Colonic mucosa (tissue), 4 donors: ENCODE results near the gene YIF1A. TPM values are rescaled to one million over a fixed set of nuclear protein-coding genes. Genes with fewer than 3 reads are reported as not detected.
A peak's percentile ranks its signal among the peaks of the same experiment; 100 is the strongest.

ENCODE experiments used
- DNase-seq: peaks from one replicate; pipeline ENCODE4 v3.0.0-alpha.2; 2020
- H3K27ac ChIP-seq: fragments of 200-600 bp; one replicate; pipeline ENCODE4 v1.8.0; 2021
- H3K27me3 ChIP-seq: fragments of 200-600 bp; one replicate; pipeline ENCODE4 v1.8.0; 2021
- H3K36me3 ChIP-seq: fragments of 200-600 bp; one replicate; pipeline ENCODE4 v1.8.0; 2021
- H3K4me1 ChIP-seq: fragments of 200-600 bp; one replicate; pipeline ENCODE4 v1.8.0; 2021; ENCODE audit warnings: mild to moderate bottlenecking
- H3K4me3 ChIP-seq: fragments of 200-600 bp; one replicate; pipeline ENCODE4 v1.8.0; 2021
- H3K9ac ChIP-seq, 2 donors: one replicate each; pipeline ENCODE4 v1.7.0; 2013; ENCODE audit warnings: control low read depth in 2 of 2, low read depth in 2 of 2, low read length in 2 of 2
- H3K9me3 ChIP-seq: fragments of 200-600 bp; one replicate; pipeline ENCODE4 v1.8.0; 2021
- intact Hi-C: fragments of 100-400 bp; cut with DNase I; formaldehyde crosslinking; loops from one replicate; pipeline ENCODE4 v1.14.1; 2022
- total RNA-seq, 2 donors: library from RNA; stranded (reverse); fragmentation: NEBNext Ultra II Directional in 1 of 2; extraction: Animal tissue kit (Norgen Biotek cat#: 25700) in 1 of 2; gene quantifications; one replicate each; pipeline ENCODE4 v1.2.1, GENCODE V29; 2021
- TF ChIP-seq, protein P1 (sequence below): fragments of 200-600 bp; IDR thresholded peaks from one replicate; pipeline ENCODE4 v1.8.0; 2022; ENCODE audit warnings: antibody characterized with exemption, mild to moderate bottlenecking
- donor health status: healthy.
- donor health status: DM: no; HTN: no; CAD: no.
- donor health status: DM: no; HTN: no; CAD: no.

The YIF1A gene
- total RNA-seq, 2 donors from 2014 or later, result 87.4 to 159 TPM

DNA sequence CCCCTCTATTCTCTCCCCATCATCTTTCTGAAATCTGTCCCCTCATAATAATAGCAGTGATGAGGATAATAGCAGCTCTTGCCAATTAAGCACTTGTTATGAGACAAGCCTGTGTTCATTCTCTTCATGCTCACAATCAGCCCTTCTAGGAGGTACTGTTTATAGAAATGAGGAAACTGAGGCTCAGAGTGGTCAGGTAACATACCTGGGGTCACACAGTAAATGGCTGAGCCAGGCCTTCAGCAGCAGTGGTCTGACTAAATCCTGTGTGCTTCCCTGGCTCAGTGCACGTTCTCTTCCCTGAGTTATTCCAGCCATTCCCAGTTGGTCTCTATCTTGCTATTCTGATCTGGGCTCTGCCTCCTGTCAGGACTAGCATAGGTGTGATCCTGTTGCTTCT lies 14.7 kb downstream of the YIF1A start:
- H3K4me1 ChIP-seq, result no peaks in the 10 kb centered on the region
- H3K4me3 ChIP-seq, result no peak overlapping the region
- DNase-seq, result no peak
- no peaks in the 10 kb centered on the region for H3K9me3 ChIP-seq
- H3K27me3 ChIP-seq, result no peaks in the 10 kb centered on the region
- intact Hi-C loops, result no loop called here
- peaks cover 13% of the 10 kb centered on the region for H3K36me3 ChIP-seq
- H3K9ac ChIP-seq, result no peak overlapping the region
- TF ChIP-seq, protein P1, sequence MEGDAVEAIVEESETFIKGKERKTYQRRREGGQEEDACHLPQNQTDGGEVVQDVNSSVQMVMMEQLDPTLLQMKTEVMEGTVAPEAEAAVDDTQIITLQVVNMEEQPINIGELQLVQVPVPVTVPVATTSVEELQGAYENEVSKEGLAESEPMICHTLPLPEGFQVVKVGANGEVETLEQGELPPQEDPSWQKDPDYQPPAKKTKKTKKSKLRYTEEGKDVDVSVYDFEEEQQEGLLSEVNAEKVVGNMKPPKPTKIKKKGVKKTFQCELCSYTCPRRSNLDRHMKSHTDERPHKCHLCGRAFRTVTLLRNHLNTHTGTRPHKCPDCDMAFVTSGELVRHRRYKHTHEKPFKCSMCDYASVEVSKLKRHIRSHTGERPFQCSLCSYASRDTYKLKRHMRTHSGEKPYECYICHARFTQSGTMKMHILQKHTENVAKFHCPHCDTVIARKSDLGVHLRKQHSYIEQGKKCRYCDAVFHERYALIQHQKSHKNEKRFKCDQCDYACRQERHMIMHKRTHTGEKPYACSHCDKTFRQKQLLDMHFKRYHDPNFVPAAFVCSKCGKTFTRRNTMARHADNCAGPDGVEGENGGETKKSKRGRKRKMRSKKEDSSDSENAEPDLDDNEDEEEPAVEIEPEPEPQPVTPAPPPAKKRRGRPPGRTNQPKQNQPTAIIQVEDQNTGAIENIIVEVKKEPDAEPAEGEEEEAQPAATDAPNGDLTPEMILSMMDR, result no peak
- no peak overlapping the region for H3K27ac ChIP-seq

DNA sequence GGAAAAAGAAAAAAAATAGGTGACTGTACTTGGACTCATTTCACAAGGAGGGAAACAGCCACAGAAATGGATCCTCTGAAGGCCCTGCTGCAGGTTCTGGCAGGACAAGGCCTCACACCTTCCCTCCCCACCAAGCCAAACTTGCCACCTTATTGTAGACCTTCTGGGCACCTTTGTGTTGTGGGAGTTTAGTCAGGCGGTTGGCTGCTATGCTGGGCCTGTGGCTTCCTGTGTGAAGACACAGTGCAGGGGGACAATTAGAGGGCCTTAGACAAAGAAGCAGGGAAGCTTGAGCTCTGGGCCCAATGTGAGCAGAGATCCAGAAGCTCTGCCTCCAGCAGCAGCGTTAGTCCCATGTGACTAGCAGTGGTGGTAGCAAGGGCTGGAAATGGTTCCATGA lies 16.3 kb downstream of the YIF1A start:
- no peak overlapping the region for H3K9ac ChIP-seq
- TF ChIP-seq, protein P1, result no peak
- H3K27ac ChIP-seq, result no peak overlapping the region
- DNase-seq, result no peak
- peaks cover 13% of the 10 kb centered on the region for H3K36me3 ChIP-seq
- H3K27me3 ChIP-seq, result no peaks in the 10 kb centered on the region
- H3K4me3 ChIP-seq, result no peak overlapping the region
- intact Hi-C loops, result no loop called here
- H3K4me1 ChIP-seq, result no peaks in the 10 kb centered on the region
- no peaks in the 10 kb centered on the region for H3K9me3 ChIP-seq

DNA sequence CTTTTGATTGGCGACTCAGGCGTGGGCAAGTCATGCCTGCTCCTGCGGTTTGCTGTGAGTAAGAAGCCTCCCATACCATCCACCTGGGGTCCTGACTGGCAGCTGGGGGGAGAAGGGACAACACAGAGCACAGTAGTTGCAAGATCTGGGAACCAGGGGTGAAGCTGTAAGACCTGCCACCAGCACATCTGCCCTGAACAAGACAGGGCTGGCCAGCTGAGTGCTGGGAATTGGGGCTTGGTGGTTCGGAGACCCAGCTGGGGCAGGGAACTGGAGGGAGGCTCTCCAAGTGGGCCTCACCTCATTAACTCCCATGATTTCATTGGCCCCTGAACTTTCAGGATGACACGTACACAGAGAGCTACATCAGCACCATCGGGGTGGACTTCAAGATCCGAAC lies 17.1 kb downstream of the YIF1A start:
- TF ChIP-seq, protein P1, result no peak
- Histone ChIP-seq H3K9me3 (no peaks in the 10 kb centered on the region), H3K4me3 (no peak overlapping the region), H3K4me1 (peaks cover 4% of the 10 kb centered on the region), H3K9ac (no peak overlapping the region), H3K27ac (no peak overlapping the region), H3K27me3 (no peaks in the 10 kb centered on the region), H3K36me3 (peaks cover 13% of the 10 kb centered on the region)
- intact Hi-C loops, result no loop called here
- DNase-seq, result no peak

DNA sequence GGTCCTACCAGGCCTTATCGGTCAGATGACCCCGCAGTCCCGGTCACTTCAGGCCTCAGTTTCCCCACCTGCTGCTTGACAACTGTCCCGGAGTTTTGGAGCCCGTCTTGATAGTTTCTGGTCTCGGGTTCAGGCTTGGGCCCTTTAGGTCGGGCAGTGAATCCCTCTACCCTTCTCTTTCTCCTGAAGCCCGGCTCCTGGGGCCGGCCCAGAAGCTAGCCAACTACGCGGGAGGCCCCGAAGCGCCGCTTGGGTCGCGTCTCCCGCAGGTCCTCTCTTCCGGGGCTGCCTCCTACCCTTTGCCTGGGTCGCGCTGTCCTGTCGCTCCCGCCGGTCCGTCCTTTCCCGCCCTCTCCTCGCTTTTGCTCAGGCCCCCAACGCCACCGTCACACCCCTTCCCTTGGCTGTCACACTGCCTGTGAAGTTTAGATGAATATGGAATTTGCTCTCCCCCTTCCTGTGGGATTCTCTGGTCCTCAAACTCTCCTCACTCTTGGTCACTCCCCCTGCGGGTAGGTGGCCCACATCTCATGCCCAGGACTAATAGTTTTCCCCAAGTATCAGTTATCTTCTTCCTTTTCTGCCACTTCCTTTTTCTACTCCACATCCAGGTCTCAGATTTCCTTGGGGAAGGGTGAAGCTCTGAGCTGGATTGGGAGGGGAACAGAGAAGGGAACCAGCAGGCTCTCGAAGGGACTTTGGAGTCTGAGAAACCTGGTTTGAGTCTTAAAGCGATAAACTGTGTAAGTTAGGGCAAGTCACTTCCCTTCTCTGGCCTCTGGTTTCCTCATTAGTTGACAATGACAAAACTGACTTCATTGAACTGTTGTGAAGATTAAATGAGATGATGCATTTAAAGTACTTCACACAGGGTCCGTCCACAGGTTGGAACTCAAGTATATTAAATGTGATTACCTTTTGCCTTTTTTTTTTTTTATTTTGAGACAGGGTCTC lies 19.7 kb downstream of the YIF1A start:
- intact Hi-C loops, result no loop called here
- Histone ChIP-seq H3K27ac (peak overlapping the region; percentile 93), H3K27me3 (no peaks in the 10 kb centered on the region), H3K36me3 (peaks cover 12% of the 10 kb centered on the region), H3K9ac (peak overlapping the region; percentile 75 to 95), H3K9me3 (no peaks in the 10 kb centered on the region), H3K4me3 (peak overlapping the region; percentile 68), H3K4me1 (peaks cover 10% of the 10 kb centered on the region)
- TF ChIP-seq, protein P1, result peak; percentile 11
- no peak for DNase-seq

DNA sequence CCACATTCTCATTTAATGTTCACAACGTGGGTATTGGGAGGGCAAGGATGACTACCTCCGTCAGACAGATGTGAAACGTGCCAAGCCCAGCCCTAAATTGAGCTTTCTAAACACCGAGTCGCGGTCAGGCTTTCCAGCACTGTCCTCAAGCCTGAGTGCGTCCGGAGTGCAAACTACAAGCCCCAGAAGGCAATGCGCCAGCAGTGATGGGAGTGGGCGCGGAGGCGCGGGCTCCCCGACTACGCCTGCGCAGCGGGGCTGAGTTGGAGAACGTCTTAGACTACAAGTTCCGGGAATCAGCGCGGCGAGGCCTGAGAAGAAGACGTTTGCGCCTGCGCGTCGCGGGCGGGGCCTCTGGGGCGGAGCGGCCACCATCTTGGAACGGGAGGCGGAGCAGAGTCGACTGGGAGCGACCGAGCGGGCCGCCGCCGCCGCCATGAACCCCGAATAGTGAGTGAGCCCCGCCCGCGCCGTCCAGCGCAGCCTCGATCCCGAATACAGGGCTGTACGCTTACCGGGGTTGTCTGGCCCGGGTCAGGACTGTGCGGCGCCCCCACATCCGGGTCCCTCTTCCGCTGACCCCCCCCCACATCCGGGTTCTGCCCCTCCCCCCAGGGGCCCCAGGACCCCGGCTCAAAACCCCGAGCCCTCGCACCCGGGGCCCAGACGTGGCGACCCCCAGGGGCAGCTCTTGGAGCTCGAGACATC lies 20.5 kb downstream of the YIF1A start, which contains the start of gene RAB1B:
RAB1B (plus strand) TSS at position 396 of the 708 bp plus-strand sequence; CDS start at position 437, 41 bp downstream.
- peak; percentile 100 for DNase-seq
- H3K36me3 ChIP-seq, result peaks cover 4% of the 10 kb centered on the region
- peaks cover 10% of the 10 kb centered on the region for H3K4me1 ChIP-seq
- peak within 1 kb of the TSS; percentile 79 to 95 for H3K9ac ChIP-seq
- TF ChIP-seq, protein P1, result no peak
- H3K27me3 ChIP-seq, result no peaks in the 10 kb centered on the region
- H3K27ac ChIP-seq, result peak within 1 kb of the TSS; percentile 93
- peak within 1 kb of the TSS; percentile 68 for H3K4me3 ChIP-seq
- no peaks in the 10 kb centered on the region for H3K9me3 ChIP-seq
- intact Hi-C loops, result no loop called here
